Loucy (cell line): ENCODE results near the gene MAJIN.

Source experiments
- H2AFZ ChIP-seq: fragments of 200-600 bp; sonication (generic); 2 replicates; pipeline ENCODE4 v1.6.0; 2016; ENCODE audit warnings: antibody characterized with exemption, mild to moderate bottlenecking, low read length, moderate library complexity
- H3F3A ChIP-seq: fragments of 200-600 bp; 2 replicates; pipeline ENCODE4 v1.6.0; 2016; ENCODE audit warnings: antibody characterized with exemption, low read depth, mild to moderate bottlenecking
- H3K27me3 ChIP-seq: fragments of 200-600 bp; sonication (generic); 2 replicates; pipeline ENCODE4 v1.6.1; 2014; ENCODE audit warnings: low read length, mild to moderate bottlenecking; ENCODE audit not compliant: insufficient read depth, poor library complexity, severe bottlenecking
- H3K36me3 ChIP-seq: fragments of 200-600 bp; sonication (generic); 2 replicates; pipeline ENCODE4 v1.6.1; 2016; ENCODE audit warnings: low read length; ENCODE audit not compliant: insufficient read depth
- H3K4me1 ChIP-seq: fragments of 200-600 bp; sonication (generic); 2 replicates; pipeline ENCODE4 v1.5.1; 2014; ENCODE audit warnings: low read length, mild to moderate bottlenecking; ENCODE audit not compliant: insufficient read depth, poor library complexity, severe bottlenecking
- H3K4me2 ChIP-seq: fragments of 200-600 bp; sonication (generic); 2 replicates; pipeline ENCODE4 v1.6.0; 2014; ENCODE audit warnings: antibody characterized with exemption, low read length, low read depth, mild to moderate bottlenecking; ENCODE audit not compliant: poor library complexity, severe bottlenecking
- H3K4me3 ChIP-seq: fragments of 200-600 bp; sonication (generic); 2 replicates; pipeline ENCODE4 v1.5.1; 2014; ENCODE audit warnings: low read length, mild to moderate bottlenecking, mixed read lengths; ENCODE audit not compliant: poor library complexity, severe bottlenecking
- H3K79me2 ChIP-seq: fragments of 200-600 bp; sonication (generic); 2 replicates; pipeline ENCODE4 v1.6.1; 2014; ENCODE audit warnings: low read length; ENCODE audit not compliant: insufficient read depth
- H3K9ac ChIP-seq: fragments of 200-600 bp; sonication (generic); 2 replicates; pipeline ENCODE4 v1.6.0; 2014; ENCODE audit warnings: mild to moderate bottlenecking, low read depth, low read length, moderate library complexity; ENCODE audit not compliant: poor library complexity, severe bottlenecking
- H3K9me2 ChIP-seq: fragments of 200-600 bp; sonication (generic); replicated peaks from 2 replicates; pipeline ENCODE4 v1.6.1; 2016; ENCODE audit warnings: low read depth, low read length, mixed read lengths
- H3K9me3 ChIP-seq: fragments of 200-600 bp; sonication (generic); 2 replicates; pipeline ENCODE4 v1.6.1; 2014; ENCODE audit warnings: mild to moderate bottlenecking, antibody characterized with exemption, low read length, low read depth; ENCODE audit not compliant: insufficient read depth
- H4K20me1 ChIP-seq: fragments of 200-600 bp; sonication (generic); 2 replicates; pipeline ENCODE4 v1.6.0; 2014; ENCODE audit warnings: antibody characterized with exemption, low read length, mild to moderate bottlenecking; ENCODE audit not compliant: insufficient read depth, poor library complexity, severe bottlenecking
- CTCF ChIP-seq: fragments of 200-600 bp; sonication (generic); conservative IDR thresholded peaks from 2 replicates; pipeline ENCODE4 v1.5.1; 2014; ENCODE audit warnings: mild to moderate bottlenecking, antibody characterized with exemption, low read length
- EZH2phosphoT487 ChIP-seq: fragments of 200-600 bp; IDR thresholded peaks from 2 replicates; pipeline ENCODE4 v1.6.1; 2018; ENCODE audit warnings: antibody characterized with exemption, mild to moderate bottlenecking, moderate library complexity, borderline replicate concordance

Gene MAJIN

DNA sequence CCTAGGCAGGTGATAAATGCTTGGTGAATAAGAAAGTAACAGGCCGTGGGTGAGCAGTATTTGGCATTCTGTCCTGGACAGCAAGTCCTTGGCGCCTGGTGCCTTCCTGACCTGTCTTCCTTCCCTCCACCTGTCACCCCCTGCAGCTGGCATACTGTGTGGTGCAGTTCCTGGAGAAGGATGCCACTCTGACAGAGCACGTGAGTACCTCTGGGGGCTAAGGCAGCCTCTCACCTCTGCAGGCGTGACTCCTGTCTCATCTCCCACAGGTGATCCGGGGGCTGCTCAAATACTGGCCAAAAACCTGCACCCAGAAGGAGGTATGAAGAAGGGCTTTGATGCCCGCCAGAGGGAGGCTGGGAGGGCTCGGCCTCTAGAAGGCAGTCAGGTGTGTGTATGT, 40.6 kb downstream of the MAJIN start:
- TF ChIP-seq EZH2phosphoT487 (no peak), CTCF (no peak)
- Histone ChIP-seq H2AFZ (no peak overlapping the region), H3K4me2 (no peak overlapping the region), H3K4me1 (no peaks in the 10 kb centered on the region), H3F3A (no peaks in the 10 kb centered on the region), H3K9me3 (no peaks in the 10 kb centered on the region), H3K79me2 (no peaks in the 10 kb centered on the region), H3K9me2 (no peaks in the 10 kb centered on the region), H3K4me3 (no peak overlapping the region), H3K36me3 (no peaks in the 10 kb centered on the region), H3K27me3 (no peaks in the 10 kb centered on the region), H3K9ac (no peak overlapping the region), H4K20me1 (no peaks in the 10 kb centered on the region)

GRCh38 chr11:64930340-64930739, 41.6 kb downstream of the MAJIN start:
- Histone ChIP-seq H3K9ac (no peak overlapping the region), H3K4me3 (no peak overlapping the region), H3K36me3 (no peaks in the 10 kb centered on the region), H3F3A (no peaks in the 10 kb centered on the region), H2AFZ (no peak overlapping the region), H3K27me3 (no peaks in the 10 kb centered on the region), H3K4me2 (no peak overlapping the region), H3K9me3 (no peaks in the 10 kb centered on the region), H3K79me2 (no peaks in the 10 kb centered on the region), H3K4me1 (peaks cover 3% of the 10 kb centered on the region), H4K20me1 (no peaks in the 10 kb centered on the region), H3K9me2 (no peaks in the 10 kb centered on the region)
- TF ChIP-seq CTCF (no peak), EZH2phosphoT487 (no peak)

GRCh38 chr11:64929625-64930024, 42.3 kb downstream of the MAJIN start:
- no peaks in the 10 kb centered on the region for H3K9me2 ChIP-seq
- H3K4me2 ChIP-seq = no peak overlapping the region
- peaks cover 10% of the 10 kb centered on the region for H3K4me1 ChIP-seq
- H2AFZ ChIP-seq = no peak overlapping the region
- TF ChIP-seq CTCF (no peak), EZH2phosphoT487 (no peak)
- H4K20me1 ChIP-seq = no peaks in the 10 kb centered on the region
- no peaks in the 10 kb centered on the region for H3K9me3 ChIP-seq
- H3K9ac ChIP-seq = no peak overlapping the region
- H3K79me2 ChIP-seq = no peaks in the 10 kb centered on the region
- H3K36me3 ChIP-seq = no peaks in the 10 kb centered on the region
- H3K4me3 ChIP-seq = no peak overlapping the region
- no peaks in the 10 kb centered on the region for H3F3A ChIP-seq
- no peaks in the 10 kb centered on the region for H3K27me3 ChIP-seq
